ENCODE data around the gene MYO5C. TPM values are rescaled to one million over a fixed set of nuclear protein-coding genes. Genes with fewer than 3 reads are reported as not detected.
A peak's percentile ranks its signal among the peaks of the same experiment; 100 is the strongest.

Gene MYO5C
- total and polyA plus RNA-seq, 2 of the 4 experiments (the other 2 are of a cell fraction): under 0.01 to 0.03 TPM

DNA sequence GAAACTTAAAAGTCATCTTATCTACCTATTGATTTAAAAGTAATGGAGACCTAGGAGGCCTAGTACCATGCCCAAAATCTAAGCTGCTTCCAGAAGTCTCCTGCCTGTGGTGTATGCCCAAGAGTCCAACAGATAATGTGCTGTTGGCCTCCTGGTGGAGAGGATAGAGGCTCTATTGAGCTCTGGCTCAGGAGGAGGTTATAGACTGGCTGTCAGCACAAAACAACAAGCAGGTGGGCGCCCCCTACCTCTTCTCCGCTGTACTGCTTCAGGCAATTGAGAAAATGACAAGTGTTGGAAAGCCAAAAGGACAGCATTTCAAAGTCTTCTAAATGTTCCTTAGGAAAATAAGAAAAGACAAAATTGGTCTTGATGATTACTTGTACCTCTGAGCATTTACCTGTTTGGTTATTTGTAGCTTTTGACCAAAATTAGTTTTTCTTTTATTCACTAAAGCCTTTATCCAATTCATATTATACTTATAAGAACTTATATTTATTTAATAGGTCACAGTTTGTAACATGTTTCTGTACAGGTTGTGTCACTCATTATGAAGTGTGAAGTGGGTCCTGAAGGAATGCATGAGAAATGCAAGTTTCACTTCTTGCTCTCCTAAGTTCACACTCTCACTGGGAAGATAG, 87.2 kb downstream of the MYO5C start:
- Histone ChIP-seq H2BK20ac (ENCODE audit: low read depth, low read length) (no peak overlapping the region), H3K23ac (ENCODE audit: low read depth, low read length) (no peak overlapping the region), H2AFZ (replicated peaks; ENCODE audit: low read length, poor library complexity) (peak overlapping the region; percentile 19), H3K18ac (ENCODE audit: low read depth, low read length) (no peak overlapping the region), H2BK15ac (ENCODE audit: low read depth, low read length) (no peak overlapping the region), H3K14ac (replicated peaks; ENCODE audit: low read depth, low read length) (no peak overlapping the region), H4K5ac (ENCODE audit: low read depth, low read length) (no peak overlapping the region), H3K4me2 (ENCODE audit: low read depth, low read length) (no peak overlapping the region), H2AK9ac (replicated peaks; ENCODE audit: low read depth, low read length, poor library complexity) (no peak overlapping the region), H4K20me1 (ENCODE audit: insufficient read depth, low read length) (no peaks in the 10 kb centered on the region), H3K9me1 (ENCODE audit: insufficient read depth, low read length) (no peaks in the 10 kb centered on the region), H3K4me3 (ENCODE audit: insufficient read depth, low read depth, low read length) (no peak overlapping the region), H3K4me1 (ENCODE audit: control insufficient read depth, insufficient read depth, low read length) (no peaks in the 10 kb centered on the region), H3K4ac (ENCODE audit: low read depth, low read length) (no peak overlapping the region), H3K9ac (ENCODE audit: low read depth, low read length) (no peak overlapping the region), H3K36me3 (ENCODE audit: control insufficient read depth, insufficient read depth, low read length) (no peaks in the 10 kb centered on the region), H3K9me3 (ENCODE audit: control insufficient read depth, insufficient read depth, low read length) (no peaks in the 10 kb centered on the region), H2AK5ac (ENCODE audit: low read depth, low read length) (no peak overlapping the region), H2BK120ac (ENCODE audit: low read depth, low read length) (no peak overlapping the region), H3K79me1 (ENCODE audit: low read depth in 1 of 2, low read length in 2 of 2) (no peaks in the 10 kb centered on the region), H4K91ac (ENCODE audit: insufficient read depth, low read depth, low read length) (no peak overlapping the region), H2BK5ac (ENCODE audit: low read depth, low read length, poor library complexity, severe bottlenecking) (no peak overlapping the region), H3K27ac (ENCODE audit: insufficient read depth, low read length) (no peak overlapping the region), H3K56ac (ENCODE audit: extremely low read depth, insufficient read depth, low read length) (no peak overlapping the region), H3K27me3 (ENCODE audit: control insufficient read depth, insufficient read depth, low read length) (peaks cover 25% of the 10 kb centered on the region), H4K8ac (ENCODE audit: low read depth in 2 of 2, low read length in 2 of 2) (no peak overlapping the region)
- WGBS, 2 experiments (ENCODE audit: extremely low coverage in 2 of 2, insufficient read length in 1 of 2): 0% methylated on average over 1 of the region's 2 CpGs; no CpG with 5 or more reads in 1 of the 2 experiments
- ATAC-seq (ENCODE audit: low read depth) (peak; percentile 88), DNase-seq (peak; percentile 67)
- CTCF ChIA-PET: interaction anchor here (0.6 to 1.9 kb wide), 15 partner anchors 12 to 224 kb away, joined by 3 to 19 read pairs (median 3); partner anchors contain the start of gene GNB5
- BruUV-seq (replicated peaks): no TSS peak
- intact Hi-C loops (cut with micrococcal nuclease) (loop anchor here (5.0 kb wide), 1 partner anchor 226 kb away; no protein-coding TSS in a partner anchor), dilution Hi-C loops (cut with HindIII; ENCODE audit: low sequenced_read_pairs, unreplicated experiment) (no loop called here), in situ Hi-C loops (cut with MboI; ENCODE audit: low sequenced_read_pairs) (no loop called here)
- POLR2A ChIA-PET (ENCODE audit: unreplicated experiment): no interaction called here
- TF ChIP-seq SMC3 (IDR thresholded peaks at IDR 0.05; ENCODE audit: low read depth, low read length) (peak; percentile 64), MAFK (IDR thresholded peaks at IDR 0.05; ENCODE audit: low read depth, low read length) (peak; percentile 41; the same call in 1 of the 2 replicates), RCOR1 (IDR thresholded peaks at IDR 0.05; ENCODE audit: insufficient replicate concordance, low read length) (no peak), CHD1 (IDR thresholded peaks at IDR 0.05; ENCODE audit: low read depth, low read length) (no peak), RAD21 (IDR thresholded peaks at IDR 0.05; ENCODE audit: low read length) (peak; percentile 63), RFX5 (IDR thresholded peaks at IDR 0.05; ENCODE audit: low read depth, low read length) (no peak), MAZ (IDR thresholded peaks at IDR 0.05; ENCODE audit: borderline replicate concordance, low read depth, low read length) (no peak), NFE2L2 (IDR thresholded peaks at IDR 0.05; ENCODE audit: low read depth, low read length) (no peak)
- TF ChIP-seq, protein P1, sequence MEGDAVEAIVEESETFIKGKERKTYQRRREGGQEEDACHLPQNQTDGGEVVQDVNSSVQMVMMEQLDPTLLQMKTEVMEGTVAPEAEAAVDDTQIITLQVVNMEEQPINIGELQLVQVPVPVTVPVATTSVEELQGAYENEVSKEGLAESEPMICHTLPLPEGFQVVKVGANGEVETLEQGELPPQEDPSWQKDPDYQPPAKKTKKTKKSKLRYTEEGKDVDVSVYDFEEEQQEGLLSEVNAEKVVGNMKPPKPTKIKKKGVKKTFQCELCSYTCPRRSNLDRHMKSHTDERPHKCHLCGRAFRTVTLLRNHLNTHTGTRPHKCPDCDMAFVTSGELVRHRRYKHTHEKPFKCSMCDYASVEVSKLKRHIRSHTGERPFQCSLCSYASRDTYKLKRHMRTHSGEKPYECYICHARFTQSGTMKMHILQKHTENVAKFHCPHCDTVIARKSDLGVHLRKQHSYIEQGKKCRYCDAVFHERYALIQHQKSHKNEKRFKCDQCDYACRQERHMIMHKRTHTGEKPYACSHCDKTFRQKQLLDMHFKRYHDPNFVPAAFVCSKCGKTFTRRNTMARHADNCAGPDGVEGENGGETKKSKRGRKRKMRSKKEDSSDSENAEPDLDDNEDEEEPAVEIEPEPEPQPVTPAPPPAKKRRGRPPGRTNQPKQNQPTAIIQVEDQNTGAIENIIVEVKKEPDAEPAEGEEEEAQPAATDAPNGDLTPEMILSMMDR (conservative IDR thresholded peaks at IDR 0.05; ENCODE audit: low read depth, low read length): peak; percentile 84
